A673 (cell line): Measurements from ENCODE around the gene PCCA. TPM values are rescaled to one million over a fixed set of nuclear protein-coding genes. Genes with fewer than 3 reads are reported as not detected.

ENCODE experiments used
- BruUV-seq: library from RNA; stranded (reverse); fragments of 400-500 nt; replicated peaks from 2 replicates; lab custom pipeline; 2021; lab: Mats Ljungman, UMichigan
- CTCF ChIA-PET: fragments of 300-600 bp; sonication (Branson Sonifier 250); formaldehyde crosslinking; loops from one replicate; lab custom pipeline; 2022; ENCODE audit warnings: antibody characterized with exemption; lab: Charles Lee
- POLR2A ChIA-PET: fragments of 300-600 bp; sonication (Branson Sonifier 250); formaldehyde crosslinking; loops from one replicate; lab custom pipeline; 2022; ENCODE audit warnings: antibody characterized with exemption; ENCODE audit not compliant: low non-redundant PET; lab: Charles Lee
- DNase-seq: peaks from one replicate; pipeline ENCODE4 v3.0.0-alpha.2; 2015; ENCODE audit warnings: low spot score
- H3K27ac ChIP-seq: fragments of 200-600 bp; sonication (generic); 2 replicates; pipeline ENCODE4 v1.5.1; 2016; ENCODE audit warnings: mixed run types, low read depth, mild to moderate bottlenecking, mixed read lengths, antibody characterized with exemption, low read length; ENCODE audit not compliant: poor library complexity, severe bottlenecking
- H3K27me3 ChIP-seq: fragments of 200-600 bp; sonication (generic); replicated peaks from 2 replicates; pipeline ENCODE4 v1.6.1; 2017; ENCODE audit warnings: mixed run types, low read depth, mild to moderate bottlenecking, mixed read lengths, antibody characterized with exemption, low read length; ENCODE audit not compliant: insufficient read depth, poor library complexity
- H3K36me3 ChIP-seq: fragments of 200-600 bp; sonication (generic); 2 replicates; pipeline ENCODE4 v1.6.1; 2016; ENCODE audit warnings: mixed run types, mild to moderate bottlenecking, mixed read lengths, antibody characterized with exemption, low read length; ENCODE audit not compliant: insufficient read depth, poor library complexity, severe bottlenecking
- H3K4me1 ChIP-seq: fragments of 200-600 bp; sonication (generic); 2 replicates; pipeline ENCODE4 v1.6.1; 2017; ENCODE audit warnings: mixed run types, mild to moderate bottlenecking, mixed read lengths, antibody characterized with exemption, low read length; ENCODE audit not compliant: insufficient read depth, poor library complexity, severe bottlenecking
- H3K4me3 ChIP-seq: fragments of 200-600 bp; sonication (generic); 2 replicates; pipeline ENCODE4 v1.5.1; 2016; ENCODE audit warnings: low read depth, mixed run types, mild to moderate bottlenecking, mixed read lengths, low read length; ENCODE audit not compliant: poor library complexity, severe bottlenecking
- H3K9me3 ChIP-seq: fragments of 200-600 bp; sonication (generic); 2 replicates; pipeline ENCODE4 v1.6.1; 2016; ENCODE audit warnings: mixed run types, low read depth, mild to moderate bottlenecking, mixed read lengths, antibody characterized with exemption, low read length; ENCODE audit not compliant: poor library complexity, severe bottlenecking
- CTCF ChIP-seq: fragments of 300-800, 200-600 bp; sonication (generic); conservative IDR thresholded peaks from 2 replicates; pipeline ENCODE4 v1.5.1; 2017; ENCODE audit warnings: low read depth, mild to moderate bottlenecking, antibody characterized with exemption, low read length, moderate library complexity, mixed read lengths
- EZH2 ChIP-seq: fragments of 200-600 bp; sonication (generic); IDR thresholded peaks from 2 replicates; pipeline ENCODE4 v1.6.1; 2017; ENCODE audit warnings: borderline replicate concordance, low read depth, mild to moderate bottlenecking, mixed read lengths, antibody characterized with exemption, low read length; ENCODE audit not compliant: poor library complexity, severe bottlenecking
- intact Hi-C: fragments of 100-400 bp; cut with micrococcal nuclease; formaldehyde crosslinking; loops from one replicate; pipeline ENCODE4 v1.10.0; 2022; ENCODE audit not compliant: unreplicated experiment
- total RNA-seq: library from RNA; stranded (reverse); gene quantifications from 2 replicates; pipeline ENCODE4 v1.2.3, GENCODE V29; 2021

PCCA gene
- total RNA-seq, 1 experiment from 2014 or later: 93.0 TPM

GRCh38 chr13:100235311-100235901, 146.5 kb downstream of the PCCA start:
- Histone ChIP-seq H3K27ac (peak overlapping the region; percentile 82), H3K36me3 (no peaks in the 10 kb centered on the region), H3K27me3 (no peaks in the 10 kb centered on the region), H3K9me3 (peaks cover 5% of the 10 kb centered on the region), H3K4me3 (peak overlapping the region; percentile 27), H3K4me1 (peaks cover 59% of the 10 kb centered on the region)
- TF ChIP-seq EZH2 (no peak), CTCF (peak; percentile 73)
- TSS peak; percentile 28 for BruUV-seq
- POLR2A ChIA-PET: interaction anchor here (0.7 to 1.3 kb wide), 2 partner anchors 63 to 254 kb away, joined by 3 to 10 read pairs; partner anchors contain the start of gene ZIC2
- intact Hi-C loops: loop anchor here (1.0 to 5.0 kb wide), 8 partner anchors 63 to 577 kb away; partner anchors contain the start of gene PCCA
- CTCF ChIA-PET: interaction anchor here (0.6 to 1.2 kb wide), 8 partner anchors 51 to 577 kb away, joined by 3 to 7 read pairs (median 4); partner anchors contain the start of gene PCCA
- DNase-seq: peak; percentile 99

GRCh38 chr13:100240109-100240779, 151.4 kb downstream of the PCCA start:
- TF ChIP-seq CTCF: no peak
- no peak for TF ChIP-seq EZH2
- Histone ChIP-seq H3K4me1 (peaks cover 51% of the 10 kb centered on the region), H3K36me3 (no peaks in the 10 kb centered on the region), H3K27ac (peak overlapping the region; percentile 0), H3K9me3 (peaks cover 5% of the 10 kb centered on the region), H3K27me3 (no peaks in the 10 kb centered on the region), H3K4me3 (no peak overlapping the region)
- CTCF ChIA-PET: interaction anchor here (0.6 kb wide), 1 partner anchor 281 kb away, joined by 4 read pairs; no protein-coding TSS in a partner anchor
- no TSS peak for BruUV-seq
- intact Hi-C loops: no loop called here
- DNase-seq: peak; percentile 42
- POLR2A ChIA-PET: no interaction called here

- ChIA-PET CTCF (no interaction called here), POLR2A (no interaction called here)
- no peaks in the 10 kb centered on the region for H3K27me3 ChIP-seq
- intact Hi-C loops: no loop called here
- DNase-seq: peak; percentile 57
- peaks cover 5% of the 10 kb centered on the region for H3K9me3 ChIP-seq
- H3K4me1 ChIP-seq: peaks cover 38% of the 10 kb centered on the region
- H3K4me3 ChIP-seq: peak overlapping the region; percentile 3
- TF ChIP-seq CTCF (no peak), EZH2 (no peak)
- H3K36me3 ChIP-seq: no peaks in the 10 kb centered on the region
- BruUV-seq: no TSS peak
- H3K27ac ChIP-seq: peak overlapping the region; percentile 82
Observed at GRCh38 chr13:100244431-100244830, 155.5 kb downstream of the PCCA start.
